ENCODE results near the gene HECTD4.
A peak's percentile ranks its signal among the peaks of the same experiment; 100 is the strongest.

The HECTD4 gene

GRCh38 chr12:112153181-112153892 is 228.9 kb downstream of the HECTD4 start:
- DNase-seq (ENCODE audit: low read depth, low spot score), result no peak
- no peak overlapping the region for H3K4me3 ChIP-seq (ENCODE audit: low read length)

DNA sequence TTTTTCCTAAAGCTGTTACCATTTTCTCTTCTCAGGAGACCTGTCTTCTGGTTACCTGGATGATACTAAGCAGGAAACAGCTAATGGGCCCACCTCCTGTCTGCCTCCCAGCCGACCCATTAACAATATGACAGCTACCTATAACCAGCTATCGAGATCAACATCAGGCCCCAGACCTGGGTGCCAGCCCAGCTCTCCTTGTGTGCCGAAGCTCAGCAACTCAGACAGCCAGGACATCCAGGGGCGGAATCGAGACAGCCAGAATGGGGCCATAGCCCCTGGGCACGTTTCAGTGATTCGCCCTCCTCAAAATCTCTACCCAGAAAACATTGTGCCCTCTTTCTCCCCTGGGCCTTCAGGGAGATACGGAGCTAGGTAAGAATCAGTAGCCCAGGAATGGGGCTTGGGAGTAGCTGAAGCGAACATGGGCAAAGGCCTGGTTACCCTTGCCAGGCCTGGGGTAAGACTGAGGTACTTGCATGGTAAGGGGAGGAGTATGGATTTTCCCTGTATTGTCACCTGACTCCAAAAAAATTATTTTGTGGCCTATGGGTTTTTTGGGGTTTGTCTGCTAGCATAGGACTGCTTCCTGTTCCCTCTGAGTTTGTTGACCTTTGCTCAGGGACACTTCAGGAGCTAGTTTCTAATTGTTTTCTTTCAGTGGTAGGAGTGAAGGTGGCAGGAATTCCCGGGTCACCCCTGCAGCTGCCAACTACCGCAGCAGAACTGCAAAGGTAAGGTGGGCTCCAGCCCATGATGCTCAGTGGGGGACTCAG is 230.3 kb downstream of the HECTD4 start:
- no peak for DNase-seq (ENCODE audit: low read depth, low spot score)
- no peak overlapping the region for H3K4me3 ChIP-seq (ENCODE audit: low read length)

- no peak for DNase-seq (ENCODE audit: low read depth, low spot score)
- no peak overlapping the region for H3K4me3 ChIP-seq (ENCODE audit: low read length)
Measured at GRCh38 chr12:112149596-112149995, 232.6 kb downstream of the HECTD4 start.

- peak; percentile 17 for DNase-seq (ENCODE audit: low read depth, low spot score)
- no peak overlapping the region for H3K4me3 ChIP-seq (ENCODE audit: low read length)
Measured at GRCh38 chr12:112148031-112148513, 234.2 kb downstream of the HECTD4 start.

GRCh38 chr12:112146123-112146522 is 236.1 kb downstream of the HECTD4 start:
- H3K4me3 ChIP-seq (ENCODE audit: low read length), result no peak overlapping the region
- DNase-seq (ENCODE audit: low read depth, low spot score), result no peak

DNA sequence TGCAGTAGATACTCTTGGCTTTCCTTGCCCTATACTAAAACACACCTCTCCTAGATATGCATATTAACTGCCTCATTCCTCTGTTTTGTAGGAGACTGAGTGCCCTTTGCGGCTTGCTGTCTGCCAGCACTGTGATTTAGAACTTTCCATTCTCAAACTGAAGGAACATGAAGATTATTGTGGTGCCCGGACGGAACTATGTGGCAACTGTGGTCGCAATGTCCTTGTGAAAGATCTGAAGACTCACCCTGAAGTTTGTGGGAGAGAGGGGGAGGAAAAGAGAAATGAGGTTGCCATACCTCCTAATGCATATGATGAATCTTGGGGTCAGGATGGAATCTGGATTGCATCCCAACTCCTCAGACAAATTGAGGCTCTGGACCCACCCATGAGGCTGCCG is 241.5 kb downstream of the HECTD4 start:
- DNase-seq (ENCODE audit: low read depth, low spot score), result no peak
- no peak overlapping the region for H3K4me3 ChIP-seq (ENCODE audit: low read length)

- H3K4me3 ChIP-seq (ENCODE audit: low read length), result no peak overlapping the region
- DNase-seq (ENCODE audit: low read depth, low spot score), result no peak
Measured at GRCh38 chr12:112134731-112135130, 247.5 kb downstream of the HECTD4 start.

DNA sequence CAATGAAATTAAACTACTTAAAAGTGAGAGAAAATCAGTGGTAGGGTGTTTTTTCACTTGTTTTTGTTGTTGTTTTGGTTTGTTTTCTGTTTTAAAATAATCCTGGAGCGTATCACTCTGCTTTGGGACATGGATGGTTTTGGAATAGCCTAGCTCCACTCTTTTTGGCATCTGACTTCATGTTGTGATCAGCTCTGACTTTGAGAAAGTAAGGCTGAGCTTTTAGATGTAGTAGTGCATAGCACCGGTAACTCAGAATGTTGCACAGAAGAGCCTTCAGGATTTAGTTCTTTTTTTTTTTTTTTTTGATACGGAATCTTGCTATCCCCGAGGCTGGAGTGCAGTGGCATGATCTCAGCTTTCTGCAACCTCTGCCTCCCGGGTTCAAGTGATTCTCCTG is 248.8 kb downstream of the HECTD4 start:
- H3K4me3 ChIP-seq (ENCODE audit: low read length), result no peak overlapping the region
- DNase-seq (ENCODE audit: low read depth, low spot score), result no peak

GRCh38 chr12:112131686-112132085 is 250.5 kb downstream of the HECTD4 start:
- H3K4me3 ChIP-seq (ENCODE audit: low read length), result no peak overlapping the region
- no peak for DNase-seq (ENCODE audit: low read depth, low spot score)

GRCh38 chr12:112130441-112130998 is 251.7 kb downstream of the HECTD4 start:
- DNase-seq (ENCODE audit: low read depth, low spot score), result peak; percentile 84
- H3K4me3 ChIP-seq (ENCODE audit: low read length), result peak overlapping the region; percentile 13; the same call in 1 of the 2 replicates

GRCh38 chr12:112126911-112127310 is 255.3 kb downstream of the HECTD4 start:
- no peak overlapping the region for H3K4me3 ChIP-seq (ENCODE audit: low read length)
- no peak for DNase-seq (ENCODE audit: low read depth, low spot score)

- peak overlapping the region; percentile 84 for H3K4me3 ChIP-seq (ENCODE audit: low read length)
- no peak for DNase-seq (ENCODE audit: low read depth, low spot score)
Measured at GRCh38 chr12:112126000-112126438, 256.2 kb downstream of the HECTD4 start.

GRCh38 chr12:112125250-112125999 is 256.8 kb downstream of the HECTD4 start, which contains the start of gene TRAFD1:
TSS of gene TRAFD1 (plus strand) at chr12:112125560. CDS start at chr12:112130523, 4,963 bp downstream.
- peak within 1 kb of the TSS; percentile 84 for H3K4me3 ChIP-seq (ENCODE audit: low read length)
- peak; percentile 95 for DNase-seq (ENCODE audit: low read depth, low spot score)

GRCh38 chr12:112124918-112125249 is 257.3 kb downstream of the HECTD4 start:
- H3K4me3 ChIP-seq (ENCODE audit: low read length), result no peak overlapping the region; the same call in 1 of the 2 replicates
- no peak for DNase-seq (ENCODE audit: low read depth, low spot score)

DNA sequence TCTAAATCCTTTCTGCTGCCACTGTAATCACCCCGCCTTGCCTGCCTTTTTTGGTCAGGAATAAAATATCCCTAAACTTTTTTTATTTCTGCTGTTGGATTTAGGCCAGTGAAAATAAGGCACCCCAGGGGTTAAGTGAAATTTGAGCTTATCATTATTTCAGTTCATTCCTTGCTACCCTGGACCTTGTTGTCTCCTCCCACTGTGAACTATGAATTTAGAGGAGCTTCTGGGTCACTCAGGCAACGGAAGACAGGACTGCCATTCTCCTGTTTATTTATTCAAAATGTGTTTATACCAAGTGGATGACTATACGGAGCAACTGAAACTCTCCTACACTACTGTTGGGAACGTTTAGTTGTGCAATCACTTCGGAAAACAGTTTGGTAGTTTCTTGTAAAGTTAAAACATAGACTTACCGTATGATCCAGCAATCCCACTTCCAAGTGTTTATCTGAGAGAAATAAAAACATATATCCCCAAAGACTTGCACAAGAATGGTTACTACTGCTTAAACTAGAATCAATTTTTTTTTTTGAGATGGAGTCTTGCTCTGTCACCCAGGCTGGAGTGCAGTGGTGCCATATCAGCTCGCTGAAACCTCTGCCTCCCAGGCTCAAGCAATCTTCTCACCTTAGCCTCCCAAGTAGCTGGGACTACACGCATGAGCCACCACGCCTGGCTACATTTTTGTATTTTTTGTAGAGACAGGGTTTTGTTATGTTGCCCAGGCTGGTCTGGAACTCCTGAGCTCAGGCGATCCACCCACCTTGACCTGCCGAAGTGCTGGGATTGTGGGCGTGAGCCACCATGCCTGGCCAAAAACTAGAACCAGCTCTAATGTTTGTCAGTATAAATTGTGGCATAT is 259.2 kb downstream of the HECTD4 start:
- no peak overlapping the region for H3K4me3 ChIP-seq (ENCODE audit: low read length)
- DNase-seq (ENCODE audit: low read depth, low spot score), result no peak

- no peak for DNase-seq (ENCODE audit: low read depth, low spot score)
- H3K4me3 ChIP-seq (ENCODE audit: low read length), result no peak overlapping the region
Measured at GRCh38 chr12:112121780-112122565, 260.3 kb downstream of the HECTD4 start.

GRCh38 chr12:112117685-112118084 is 264.5 kb downstream of the HECTD4 start:
- no peak for DNase-seq (ENCODE audit: low read depth, low spot score)
- no peak overlapping the region for H3K4me3 ChIP-seq (ENCODE audit: low read length)
